Neutrophil (primary cell): ENCODE data around the gene PTPRC.
"Not testable (repeated sequence)": the region's sequence is repeated elsewhere in the genome, so short reads cannot be mapped to it uniquely, and the experiment has no call there.

Experiments used
- H3K27ac ChIP-seq: fragments of 200-600 bp; sonication (generic); 2 replicates; pipeline ENCODE4 v1.5.1; 2016; ENCODE audit warnings: mild to moderate bottlenecking, moderate library complexity
- H3K27me3 ChIP-seq: fragments of 200-600 bp; sonication (generic); 2 replicates; pipeline ENCODE4 v1.6.0; 2016; ENCODE audit warnings: mild to moderate bottlenecking
- H3K36me3 ChIP-seq: fragments of 200-600 bp; sonication (generic); 2 replicates; pipeline ENCODE4 v1.5.1; 2017
- H3K4me1 ChIP-seq, 2 experiments: fragments of 200-600 bp in 1 of 2; sonication (generic) in 1 of 2; 1 replicate in 1 of 2; 2 replicates in 1 of 2; pipeline versions ENCODE4 v1.5.1 to v1.6.1; 2013 to 2016; ENCODE audit warnings: low read depth in 1 of 2, low read length in 1 of 2, mild to moderate bottlenecking in 1 of 2, moderate library complexity in 1 of 2; ENCODE audit not compliant: control insufficient read depth in 1 of 2, insufficient read depth in 1 of 2
- H3K4me3 ChIP-seq, 2 experiments: fragments of 200-600 bp in 1 of 2; sonication (generic) in 1 of 2; 1 replicate in 1 of 2; 2 replicates in 1 of 2; pipeline ENCODE4 v1.5.1; 2013 to 2016; ENCODE audit warnings: low read depth in 1 of 2, low read length in 1 of 2, mild to moderate bottlenecking in 1 of 2, moderate library complexity in 1 of 2
- H3K9me3 ChIP-seq: fragments of 200-600 bp; sonication (generic); 2 replicates; pipeline ENCODE4 v1.5.1; 2016
- CTCF ChIP-seq: fragments of 200-600 bp; sonication (generic); IDR thresholded peaks from 2 replicates; pipeline ENCODE4 v1.5.1; 2016; ENCODE audit warnings: antibody characterized with exemption

The PTPRC gene

GRCh38 chr1:198599749-198600148 lies 39.1 kb upstream of the PTPRC start:
- H3K27ac ChIP-seq, result no peak overlapping the region
- H3K4me3 ChIP-seq, result no peak overlapping the region
- H3K9me3 ChIP-seq, result no peaks in the 10 kb centered on the region
- H3K27me3 ChIP-seq, result no peaks in the 10 kb centered on the region
- H3K36me3 ChIP-seq, result no peaks in the 10 kb centered on the region
- peaks cover 28 to 34% of the 10 kb centered on the region in 2 experiments for H3K4me1 ChIP-seq
- TF ChIP-seq CTCF, result no peak

- Histone ChIP-seq H3K36me3 (no peaks in the 10 kb centered on the region), H3K4me3 (no peak overlapping the region), H3K4me1 (peaks cover 40 to 45% of the 10 kb centered on the region in 2 experiments), H3K27me3 (no peaks in the 10 kb centered on the region), H3K9me3 (no peaks in the 10 kb centered on the region), H3K27ac (no peak overlapping the region)
- no peak for TF ChIP-seq CTCF
These were observed 37.9 kb upstream of the PTPRC start for GRCh38 chr1:198600906-198601305.

GRCh38 chr1:198601310-198601709 lies 37.5 kb upstream of the PTPRC start:
- H3K9me3 ChIP-seq, H3K36me3 ChIP-seq, H3K4me3 ChIP-seq, H3K27me3 ChIP-seq: not testable (repeated sequence)
- peak overlapping the region; percentile 70 for H3K27ac ChIP-seq
- H3K4me1 ChIP-seq, result peaks cover 42 to 47% of the 10 kb centered on the region in 2 experiments

DNA sequence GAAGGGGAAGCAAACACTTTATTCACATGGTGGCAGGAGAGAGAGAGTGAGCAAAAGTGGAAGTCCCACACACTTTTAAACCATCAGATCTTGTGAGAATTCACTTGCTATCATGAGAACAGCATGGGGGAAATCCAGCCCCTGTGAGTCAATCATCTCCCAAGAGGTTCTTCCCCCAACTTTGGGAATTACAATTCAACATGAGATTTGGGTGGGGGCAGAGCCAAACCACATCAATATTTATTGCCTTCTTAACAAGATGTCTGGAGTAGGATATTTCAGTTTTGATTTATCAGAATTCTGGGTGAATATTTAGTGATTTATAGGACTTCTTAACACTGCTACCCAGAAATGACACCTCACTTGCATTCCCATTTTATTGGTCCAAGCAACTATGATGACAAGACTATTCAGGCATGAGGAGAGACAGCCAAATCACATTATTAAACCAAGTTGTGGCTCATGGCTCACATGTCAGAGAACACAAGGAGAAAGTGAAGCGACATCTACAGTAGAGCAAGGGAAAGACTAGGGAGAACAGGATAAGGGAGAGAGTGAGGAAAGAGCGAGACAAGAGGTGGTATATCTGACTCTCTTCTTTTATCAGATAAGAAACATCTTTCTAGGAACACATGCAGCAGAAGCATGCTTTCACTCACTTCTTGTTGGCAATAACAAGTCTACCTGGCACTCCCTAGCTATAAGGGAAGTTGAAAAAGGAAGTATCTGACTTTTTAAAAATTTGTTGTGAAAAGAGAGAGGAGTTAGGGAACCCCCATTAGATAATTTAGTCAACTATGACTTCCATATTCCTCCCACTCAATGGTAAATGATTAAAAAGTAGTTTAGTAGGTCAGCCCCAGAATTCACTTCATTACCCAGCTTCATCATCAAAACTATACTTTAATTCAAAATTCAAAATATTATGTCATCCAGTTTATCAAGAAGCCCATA lies 36.6 kb upstream of the PTPRC start:
- no peak for TF ChIP-seq CTCF
- Histone ChIP-seq H3K9me3 (no peaks in the 10 kb centered on the region), H3K4me1 (peaks cover 42 to 47% of the 10 kb centered on the region in 2 experiments)

GRCh38 chr1:198604975-198605374 lies 33.9 kb upstream of the PTPRC start:
- H3K27ac ChIP-seq, result peak overlapping the region; percentile 45
- no peak for TF ChIP-seq CTCF
- peaks cover 52 to 59% of the 10 kb centered on the region in 2 experiments for H3K4me1 ChIP-seq
- H3K9me3 ChIP-seq, result no peaks in the 10 kb centered on the region
- H3K4me3 ChIP-seq, result no peak overlapping the region
- no peaks in the 10 kb centered on the region for H3K27me3 ChIP-seq
- H3K36me3 ChIP-seq, result no peaks in the 10 kb centered on the region

More for the DNA sequence above, 36.6 kb upstream of the PTPRC start:
- no peaks in the 10 kb centered on the region for H3K36me3 ChIP-seq
- H3K4me3 ChIP-seq, result no peak overlapping the region
- H3K27me3 ChIP-seq, result no peaks in the 10 kb centered on the region
- H3K27ac ChIP-seq, result peak overlapping the region; percentile 70

GRCh38 chr1:198605406-198605805 lies 33.4 kb upstream of the PTPRC start:
- H3K27me3 ChIP-seq, result no peaks in the 10 kb centered on the region
- H3K27ac ChIP-seq, result peak overlapping the region; percentile 45
- no peaks in the 10 kb centered on the region for H3K36me3 ChIP-seq
- no peak for TF ChIP-seq CTCF
- H3K4me3 ChIP-seq, result no peak overlapping the region
- peaks cover 52 to 59% of the 10 kb centered on the region in 2 experiments for H3K4me1 ChIP-seq
- no peaks in the 10 kb centered on the region for H3K9me3 ChIP-seq
